ENCODE measurements around the gene SPATA6. TPM values are rescaled to one million over a fixed set of nuclear protein-coding genes. Genes with fewer than 3 reads are reported as not detected.
"Not testable (repeated sequence)": the region's sequence is repeated elsewhere in the genome, so short reads cannot be mapped to it uniquely, and the experiment has no call there.

The SPATA6 gene
- total and polyA plus RNA-seq, 2 of the 4 experiments (the other 2 are of a cell fraction): 1.1 to 2.0 TPM

DNA sequence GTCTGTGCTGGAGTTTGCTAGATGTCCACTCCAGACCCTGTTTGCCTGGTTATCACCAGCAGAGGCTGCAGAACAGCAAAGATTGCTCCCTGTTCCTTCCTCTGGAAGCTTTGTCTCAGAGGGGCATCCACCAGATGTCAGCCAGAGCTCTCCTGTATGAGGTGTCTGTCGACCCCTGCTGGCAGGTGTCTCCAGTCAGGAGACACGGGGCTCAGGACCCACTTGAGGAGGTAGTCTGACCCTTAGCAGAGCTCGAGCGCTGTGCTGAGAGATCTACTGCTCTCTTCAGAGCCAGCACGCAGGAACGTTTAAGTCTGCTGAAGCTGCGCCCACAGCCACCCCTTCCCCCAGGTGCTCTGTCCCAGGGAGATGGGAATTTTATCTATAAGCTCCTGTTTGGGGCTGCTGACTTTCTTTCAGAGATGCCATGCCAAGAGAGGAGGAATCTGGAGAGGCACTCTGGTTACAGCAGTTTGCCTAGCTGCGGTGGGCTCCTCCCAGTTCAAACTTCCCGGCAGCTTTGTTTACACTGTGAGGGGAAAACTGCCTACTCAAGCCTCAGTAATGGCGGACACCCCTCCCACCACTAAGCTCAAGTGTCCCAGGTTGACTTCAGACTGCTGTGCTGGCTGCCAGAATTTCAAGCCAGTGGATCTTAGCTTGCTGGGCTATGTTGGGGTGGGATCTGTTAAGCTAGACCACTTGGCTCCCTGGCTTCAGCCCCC is 187.1 kb downstream of the SPATA6 start:
- H3K4me3 ChIP-seq (ENCODE audit: insufficient read depth, low read depth, low read length); H3K14ac ChIP-seq (replicated peaks; ENCODE audit: low read depth, low read length); H4K5ac ChIP-seq (ENCODE audit: low read depth, low read length); H2BK20ac ChIP-seq (ENCODE audit: low read depth, low read length); H3K79me1 ChIP-seq (ENCODE audit: low read depth in 1 of 2, low read length in 2 of 2); dilution Hi-C loops (cut with HindIII; ENCODE audit: low sequenced_read_pairs, unreplicated experiment); H3K4me1 ChIP-seq (ENCODE audit: control insufficient read depth, insufficient read depth, low read length); H3K9me3 ChIP-seq (ENCODE audit: control insufficient read depth, insufficient read depth, low read length); H3K9me1 ChIP-seq (ENCODE audit: insufficient read depth, low read length); H3K56ac ChIP-seq (ENCODE audit: extremely low read depth, insufficient read depth, low read length); H3K27ac ChIP-seq (ENCODE audit: insufficient read depth, low read length); POLR2A ChIA-PET (ENCODE audit: unreplicated experiment); H3K23ac ChIP-seq (ENCODE audit: low read depth, low read length); ATAC-seq (ENCODE audit: low read depth); H3K36me3 ChIP-seq (ENCODE audit: control insufficient read depth, insufficient read depth, low read length); H3K18ac ChIP-seq (ENCODE audit: low read depth, low read length); H3K4ac ChIP-seq (ENCODE audit: low read depth, low read length); H4K91ac ChIP-seq (ENCODE audit: insufficient read depth, low read depth, low read length); H2AK5ac ChIP-seq (ENCODE audit: low read depth, low read length); CTCF ChIA-PET; intact Hi-C loops (cut with micrococcal nuclease); H3K27me3 ChIP-seq (ENCODE audit: control insufficient read depth, insufficient read depth, low read length); H3K4me2 ChIP-seq (ENCODE audit: low read depth, low read length); H2AFZ ChIP-seq (replicated peaks; ENCODE audit: low read length, poor library complexity); H3K9ac ChIP-seq (ENCODE audit: low read depth, low read length); H4K8ac ChIP-seq (ENCODE audit: low read depth in 2 of 2, low read length in 2 of 2); H2BK120ac ChIP-seq (ENCODE audit: low read depth, low read length); BruUV-seq (replicated peaks); H2BK5ac ChIP-seq (ENCODE audit: low read depth, low read length, poor library complexity, severe bottlenecking); DNase-seq; H4K20me1 ChIP-seq (ENCODE audit: insufficient read depth, low read length); H2BK15ac ChIP-seq (ENCODE audit: low read depth, low read length); H2AK9ac ChIP-seq (replicated peaks; ENCODE audit: low read depth, low read length, poor library complexity); in situ Hi-C loops (cut with MboI; ENCODE audit: low sequenced_read_pairs): not testable (repeated sequence)
- WGBS, 2 experiments (ENCODE audit: extremely low coverage in 2 of 2, insufficient read length in 1 of 2): 40% methylated on average over 3 of the region's 10 CpGs; no CpG with 5 or more reads in 1 of the 2 experiments

DNA sequence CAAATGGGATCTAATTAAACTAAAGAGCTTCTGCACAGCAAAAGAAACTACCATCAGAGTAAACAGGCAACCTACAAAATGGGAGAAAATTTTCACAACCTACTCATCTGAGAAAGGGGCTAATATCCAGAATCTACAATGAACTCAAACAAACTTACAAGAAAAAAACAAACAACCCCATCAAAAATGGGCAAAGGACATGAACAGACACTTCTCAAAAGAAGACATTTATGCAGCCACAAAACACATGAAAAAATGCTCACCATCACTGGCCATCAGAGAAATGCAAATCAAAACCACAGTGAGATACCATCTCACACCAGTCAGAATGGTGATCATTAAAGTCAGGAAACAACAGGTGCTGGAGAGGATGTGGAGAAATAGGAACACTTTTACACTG is 189.7 kb downstream of the SPATA6 start:
- H3K4ac ChIP-seq (ENCODE audit: low read depth, low read length); H3K4me1 ChIP-seq (ENCODE audit: control insufficient read depth, insufficient read depth, low read length); H3K23ac ChIP-seq (ENCODE audit: low read depth, low read length); H3K18ac ChIP-seq (ENCODE audit: low read depth, low read length); H3K9ac ChIP-seq (ENCODE audit: low read depth, low read length); H4K20me1 ChIP-seq (ENCODE audit: insufficient read depth, low read length); H3K9me1 ChIP-seq (ENCODE audit: insufficient read depth, low read length); intact Hi-C loops (cut with micrococcal nuclease); BruUV-seq (replicated peaks); H3K4me3 ChIP-seq (ENCODE audit: insufficient read depth, low read depth, low read length); H2BK15ac ChIP-seq (ENCODE audit: low read depth, low read length); H2BK20ac ChIP-seq (ENCODE audit: low read depth, low read length); H2BK5ac ChIP-seq (ENCODE audit: low read depth, low read length, poor library complexity, severe bottlenecking); ATAC-seq (ENCODE audit: low read depth); H2AFZ ChIP-seq (replicated peaks; ENCODE audit: low read length, poor library complexity); H3K79me1 ChIP-seq (ENCODE audit: low read depth in 1 of 2, low read length in 2 of 2); dilution Hi-C loops (cut with HindIII; ENCODE audit: low sequenced_read_pairs, unreplicated experiment); CTCF ChIA-PET; H2AK5ac ChIP-seq (ENCODE audit: low read depth, low read length); H3K56ac ChIP-seq (ENCODE audit: extremely low read depth, insufficient read depth, low read length); POLR2A ChIA-PET (ENCODE audit: unreplicated experiment); H3K27ac ChIP-seq (ENCODE audit: insufficient read depth, low read length); H4K91ac ChIP-seq (ENCODE audit: insufficient read depth, low read depth, low read length); H3K4me2 ChIP-seq (ENCODE audit: low read depth, low read length); H2BK120ac ChIP-seq (ENCODE audit: low read depth, low read length); H3K9me3 ChIP-seq (ENCODE audit: control insufficient read depth, insufficient read depth, low read length); in situ Hi-C loops (cut with MboI; ENCODE audit: low sequenced_read_pairs); H3K27me3 ChIP-seq (ENCODE audit: control insufficient read depth, insufficient read depth, low read length); H4K8ac ChIP-seq (ENCODE audit: low read depth in 2 of 2, low read length in 2 of 2); H3K14ac ChIP-seq (replicated peaks; ENCODE audit: low read depth, low read length); H3K36me3 ChIP-seq (ENCODE audit: control insufficient read depth, insufficient read depth, low read length); H4K5ac ChIP-seq (ENCODE audit: low read depth, low read length); DNase-seq; H2AK9ac ChIP-seq (replicated peaks; ENCODE audit: low read depth, low read length, poor library complexity): not testable (repeated sequence)
